Tibial nerve (tissue), 4 donors: ENCODE results near the gene ASCL1.

Experiments used
- CTCF ChIP-seq, 5 experiments: fragments of 200-600 bp in 3 of 5; fragments of 450-650 bp in 2 of 5; sonication (generic) in 3 of 5; IDR thresholded peaks; one replicate each; pipeline ENCODE4 v1.5.1; 2016 to 2019; ENCODE audit warnings: antibody characterized with exemption in 5 of 5, mild to moderate bottlenecking in 3 of 5, moderate library complexity in 2 of 5
- EP300 ChIP-seq, 2 donors: sonication (generic); formaldehyde crosslinking; IDR thresholded peaks; one replicate each; pipeline ENCODE4 v1.6.1; 2017; ENCODE audit warnings: antibody characterized with exemption in 2 of 2, mild to moderate bottlenecking in 1 of 2
- POLR2A ChIP-seq, 2 donors: fragments of 450-650 bp; IDR thresholded peaks; one replicate each; pipeline ENCODE4 v1.6.1; 2017; ENCODE audit warnings: antibody characterized with exemption in 2 of 2, mild to moderate bottlenecking in 2 of 2, moderate library complexity in 2 of 2

DNA sequence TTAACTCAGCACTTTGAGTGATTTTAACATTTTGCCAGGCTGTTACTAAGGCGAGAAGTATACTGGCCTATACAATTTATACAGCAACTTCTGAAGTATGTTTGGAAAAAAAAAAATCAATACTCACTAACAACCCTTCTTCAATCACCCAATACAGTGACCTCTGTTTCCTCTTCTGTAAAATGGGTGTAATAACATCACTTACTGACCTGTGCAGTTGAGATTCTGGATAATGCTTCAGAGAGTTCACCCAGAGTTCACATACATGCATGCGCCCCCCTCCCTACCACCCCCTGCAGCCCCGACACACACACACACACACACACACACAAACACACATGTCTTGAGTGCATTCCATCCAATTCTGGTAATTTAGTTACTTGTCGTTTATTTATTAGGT is 49.6 kb upstream of the ASCL1 start:
- no peak for TF ChIP-seq POLR2A (IDR thresholded peaks at IDR 0.05)
- TF ChIP-seq CTCF (IDR thresholded peaks at IDR 0.05): no peak
- TF ChIP-seq EP300 (IDR thresholded peaks at IDR 0.05): no peak
